Measurements from ENCODE around the gene DLGAP5.

DNA sequence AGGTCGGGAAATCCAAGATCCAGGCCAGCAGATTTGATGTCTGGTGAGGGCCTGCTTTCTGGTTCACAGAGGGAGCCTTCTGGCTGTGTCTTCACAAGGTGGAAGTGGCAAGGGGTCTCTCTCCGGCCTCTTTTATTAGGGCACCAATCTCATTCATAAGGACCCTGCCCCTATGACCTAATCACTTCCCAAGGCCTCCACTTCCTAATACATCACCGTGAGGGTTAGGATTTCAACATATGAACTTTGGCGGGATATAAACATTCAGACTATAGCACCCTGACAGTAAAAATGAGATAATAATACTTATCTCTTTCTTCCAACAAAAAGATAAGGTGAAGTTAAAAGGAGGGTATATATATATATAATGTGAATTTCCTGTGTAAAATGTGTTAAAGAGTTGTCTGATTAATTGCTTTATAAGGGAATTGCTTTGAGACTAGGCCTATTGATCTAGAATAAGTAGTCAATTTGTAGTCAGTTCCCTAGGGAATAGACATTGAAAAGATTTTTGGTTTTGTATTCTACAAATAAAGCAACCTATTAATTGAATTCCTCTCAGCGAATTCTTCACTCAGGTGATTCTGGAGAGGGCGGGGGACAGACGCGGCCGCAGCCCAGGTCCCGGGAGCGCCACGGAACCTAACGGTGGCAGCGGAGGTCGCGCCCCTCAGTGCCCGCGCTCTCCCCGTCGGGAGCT is 62.8 kb downstream of the DLGAP5 start:
- TF ChIP-seq, protein P1, sequence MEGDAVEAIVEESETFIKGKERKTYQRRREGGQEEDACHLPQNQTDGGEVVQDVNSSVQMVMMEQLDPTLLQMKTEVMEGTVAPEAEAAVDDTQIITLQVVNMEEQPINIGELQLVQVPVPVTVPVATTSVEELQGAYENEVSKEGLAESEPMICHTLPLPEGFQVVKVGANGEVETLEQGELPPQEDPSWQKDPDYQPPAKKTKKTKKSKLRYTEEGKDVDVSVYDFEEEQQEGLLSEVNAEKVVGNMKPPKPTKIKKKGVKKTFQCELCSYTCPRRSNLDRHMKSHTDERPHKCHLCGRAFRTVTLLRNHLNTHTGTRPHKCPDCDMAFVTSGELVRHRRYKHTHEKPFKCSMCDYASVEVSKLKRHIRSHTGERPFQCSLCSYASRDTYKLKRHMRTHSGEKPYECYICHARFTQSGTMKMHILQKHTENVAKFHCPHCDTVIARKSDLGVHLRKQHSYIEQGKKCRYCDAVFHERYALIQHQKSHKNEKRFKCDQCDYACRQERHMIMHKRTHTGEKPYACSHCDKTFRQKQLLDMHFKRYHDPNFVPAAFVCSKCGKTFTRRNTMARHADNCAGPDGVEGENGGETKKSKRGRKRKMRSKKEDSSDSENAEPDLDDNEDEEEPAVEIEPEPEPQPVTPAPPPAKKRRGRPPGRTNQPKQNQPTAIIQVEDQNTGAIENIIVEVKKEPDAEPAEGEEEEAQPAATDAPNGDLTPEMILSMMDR (IDR thresholded peaks at IDR 0.05 in 2 of 3, conservative IDR thresholded peaks at IDR 0.05 in 1 of 3; ENCODE audit: borderline replicate concordance in 1 of 3, insufficient read depth in 1 of 3, low read depth in 2 of 3, low read length in 2 of 3) = no peak
- TF ChIP-seq, protein P2, sequence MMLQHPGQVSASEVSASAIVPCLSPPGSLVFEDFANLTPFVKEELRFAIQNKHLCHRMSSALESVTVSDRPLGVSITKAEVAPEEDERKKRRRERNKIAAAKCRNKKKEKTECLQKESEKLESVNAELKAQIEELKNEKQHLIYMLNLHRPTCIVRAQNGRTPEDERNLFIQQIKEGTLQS (IDR thresholded peaks at IDR 0.05) = no peak
- no peak for TF ChIP-seq EZH2 (IDR thresholded peaks at IDR 0.05)
- TF ChIP-seq RAD21 (IDR thresholded peaks at IDR 0.05; ENCODE audit: low read depth) = no peak
- TF ChIP-seq SRF (IDR thresholded peaks at IDR 0.05; ENCODE audit: low read depth) = no peak
- no peak for TF ChIP-seq REST (IDR thresholded peaks at IDR 0.05; ENCODE audit: low read depth)
- TF ChIP-seq POLR2AphosphoS5 (IDR thresholded peaks at IDR 0.05; ENCODE audit: low read depth, low read length) = no peak
- no peak for TF ChIP-seq CEBPB (IDR thresholded peaks at IDR 0.05; ENCODE audit: low read depth)
- no peak for TF ChIP-seq POLR2A (IDR thresholded peaks at IDR 0.05; ENCODE audit: borderline replicate concordance, extremely low read depth, insufficient read depth, insufficient read length)
- TF ChIP-seq JUND (IDR thresholded peaks at IDR 0.05) = no peak
